ENCODE data around the gene PCYOX1L. TPM values are rescaled to one million over a fixed set of nuclear protein-coding genes. Genes with fewer than 3 reads are reported as not detected.

The PCYOX1L gene
- polyA plus RNA-seq, 2 of the 4 experiments (the other 2 are of a cell fraction) = 2.1 to 6.7 TPM

GRCh38 chr5:149387081-149387631 is 29.3 kb downstream of the PCYOX1L start:
- Histone ChIP-seq H3K4me3 (no peak overlapping the region), H3K27ac (no peak overlapping the region), H3K9me3 (no peaks in the 10 kb centered on the region), H3K4me1 (no peaks in the 10 kb centered on the region; the same call in 2 of the 3 replicates), H3K4me2 (no peak overlapping the region)
- ATAC-seq (no peak), FAIRE-seq (no peak), DNase-seq (ENCODE audit: low read depth in 1 of 2, low spot score in 1 of 2) (no peak)
- WGBS (ENCODE audit: missing lambda C conversion rate) = 85% methylated on average over 9 of the region's 9 CpGs
- TF ChIP-seq HOXB13 (CRISPR knock-in tag; IDR thresholded peaks at IDR 0.05; ENCODE audit: low read depth) = no peak
- TF ChIP-seq SREBF2 (IDR thresholded peaks at IDR 0.05) = no peak
- TF ChIP-seq RCOR1 (IDR thresholded peaks at IDR 0.05; ENCODE audit: low read depth, low read length) = no peak
- TF ChIP-seq ZC3H11A (IDR thresholded peaks at IDR 0.05) = no peak
- ChIA-PET CTCF (interaction anchor here (0.9 to 44.9 kb wide), 8 partner anchors 8 to 232 kb away, joined by 3 to 1709 read pairs (median 5); no protein-coding TSS in a partner anchor), POLR2A (no interaction called here)

- H3K4me1 ChIP-seq = no peaks in the 10 kb centered on the region; the same call in 2 of the 3 replicates
- POLR2A ChIA-PET = no interaction called here
- no peak overlapping the region for H3K27ac ChIP-seq
- H3K4me3 ChIP-seq = no peak overlapping the region
- no peak for TF ChIP-seq ZSCAN20 (CRISPR knock-in tag; IDR thresholded peaks at IDR 0.05)
- TF ChIP-seq BCL3 (IDR thresholded peaks at IDR 0.05) = no peak
- no peak for TF ChIP-seq HMGXB4 (CRISPR knock-in tag; IDR thresholded peaks at IDR 0.05; ENCODE audit: borderline replicate concordance)
- no peak for TF ChIP-seq EHMT2 (IDR thresholded peaks at IDR 0.05; ENCODE audit: low read depth)
- no peak for TF ChIP-seq FOSB (CRISPR knock-in tag; IDR thresholded peaks at IDR 0.05)
- TF ChIP-seq CEBPB (IDR thresholded peaks at IDR 0.05) = no peak
- TF ChIP-seq GATA3 (IDR thresholded peaks at IDR 0.05; ENCODE audit: borderline replicate concordance) = no peak
- TF ChIP-seq ZC3H11A (IDR thresholded peaks at IDR 0.05) = no peak
- no peak for TF ChIP-seq CTCF (IDR thresholded peaks at IDR 0.05)
- no peak for TF ChIP-seq MAX (IDR thresholded peaks at IDR 0.05)
- no peak for TF ChIP-seq RARB (CRISPR knock-in tag; IDR thresholded peaks at IDR 0.05)
- TF ChIP-seq E2F6 (IDR thresholded peaks at IDR 0.05; ENCODE audit: borderline replicate concordance, low read depth) = no peak
- no peak for TF ChIP-seq KDM5A (IDR thresholded peaks at IDR 0.05)
- TF ChIP-seq SREBF2 (IDR thresholded peaks at IDR 0.05) = no peak
- no peak for TF ChIP-seq POLR2AphosphoS2 (conservative IDR thresholded peaks at IDR 0.05; ENCODE audit: low read length)
- no peak for TF ChIP-seq MYC (IDR thresholded peaks at IDR 0.05; ENCODE audit: borderline replicate concordance, low read length)
- no peak for TF ChIP-seq ZNF302 (CRISPR knock-in tag; IDR thresholded peaks at IDR 0.05)
- no peak for TF ChIP-seq KDM1A (IDR thresholded peaks at IDR 0.05; ENCODE audit: low read depth)
- no peak for FAIRE-seq
- no peak for ATAC-seq
- 89% methylated on average over 1 of the region's 1 CpG for WGBS (ENCODE audit: missing lambda C conversion rate)
- H3K9me3 ChIP-seq = no peaks in the 10 kb centered on the region
- CTCF ChIA-PET = interaction anchor here (0.7 to 44.9 kb wide), 6 partner anchors 19 to 231 kb away, joined by 3 to 1709 read pairs (median 5); no protein-coding TSS in a partner anchor
- H3K4me2 ChIP-seq = no peak overlapping the region
- DNase-seq (ENCODE audit: low read depth in 1 of 2, low spot score in 1 of 2) = no peak
Measured at GRCh38 chr5:149387982-149388381, 30.1 kb downstream of the PCYOX1L start.
